OCI-LY7 (cell line): Measurements from ENCODE around the gene CMSS1. TPM values are rescaled to one million over a fixed set of nuclear protein-coding genes. Genes with fewer than 3 reads are reported as not detected.

ENCODE experiments used
- BruUV-seq: library from RNA; stranded (reverse); fragments of 400-500 nt; replicated peaks from 2 replicates; lab custom pipeline; 2021; lab: Mats Ljungman, UMichigan
- CTCF ChIA-PET: fragments of 300-600 bp; sonication (Branson Sonifier 250); formaldehyde crosslinking; loops from one replicate; lab custom pipeline; 2022; ENCODE audit warnings: antibody characterized with exemption; ENCODE audit not compliant: unreplicated experiment; lab: Charles Lee
- POLR2A ChIA-PET: fragments of 300-600 bp; sonication (Branson Sonifier 250); formaldehyde crosslinking; loops from one replicate; lab custom pipeline; 2022; ENCODE audit warnings: antibody characterized with exemption; lab: Charles Lee
- DNase-seq: peaks from one replicate; pipeline ENCODE4 v3.0.0-alpha.2; 2015; ENCODE audit warnings: low spot score
- H2AFZ ChIP-seq: fragments of 200-600 bp; sonication (generic), shearing (Covaris generic); 2 replicates; pipeline ENCODE4 v1.6.1; 2014; ENCODE audit warnings: mild to moderate bottlenecking, antibody characterized with exemption, low read length, moderate library complexity
- H3K27ac ChIP-seq: fragments of 200-600 bp; sonication (generic); 2 replicates; pipeline ENCODE4 v1.5.1; 2014; ENCODE audit warnings: mixed run types, low read depth, mild to moderate bottlenecking, moderate library complexity, low read length, inconsistent platforms; ENCODE audit not compliant: poor library complexity, severe bottlenecking
- H3K36me3 ChIP-seq: fragments of 200-600 bp; sonication (generic); 2 replicates; pipeline ENCODE4 v1.6.1; 2014; ENCODE audit warnings: mild to moderate bottlenecking, antibody characterized with exemption, low read length, moderate library complexity, mixed read lengths; ENCODE audit not compliant: insufficient read depth
- H3K4me1 ChIP-seq: fragments of 200-600 bp; sonication (generic); 2 replicates; pipeline ENCODE4 v1.5.1; 2014; ENCODE audit warnings: mild to moderate bottlenecking, low read length; ENCODE audit not compliant: insufficient read depth, poor library complexity, severe bottlenecking
- H3K4me2 ChIP-seq: fragments of 200-600 bp; sonication (generic); 2 replicates; pipeline ENCODE4 v1.6.1; 2014; ENCODE audit warnings: mild to moderate bottlenecking, low read length
- H3K4me3 ChIP-seq: fragments of 200-600 bp; sonication (generic); 2 replicates; pipeline ENCODE4 v1.5.1; 2014; ENCODE audit warnings: mild to moderate bottlenecking, low read depth, low read length; ENCODE audit not compliant: poor library complexity, severe bottlenecking
- H3K79me2 ChIP-seq: fragments of 200-600 bp; sonication (generic); 2 replicates; pipeline ENCODE4 v1.6.1; 2016; ENCODE audit warnings: low read depth, mild to moderate bottlenecking, low read length, moderate library complexity, mixed read lengths; ENCODE audit not compliant: insufficient read depth
- H3K9me2 ChIP-seq: fragments of 200-600 bp; sonication (generic); 2 replicates; pipeline ENCODE4 v1.6.1; 2016; ENCODE audit warnings: mild to moderate bottlenecking, low read length, mixed read lengths; ENCODE audit not compliant: insufficient read depth
- H3K9me3 ChIP-seq: fragments of 200-600 bp; sonication (generic); 2 replicates; pipeline ENCODE4 v1.6.1; 2014; ENCODE audit warnings: mild to moderate bottlenecking, mixed run types, low read length, mixed read lengths
- H4K20me1 ChIP-seq: fragments of 200-600 bp; sonication (generic); 2 replicates; pipeline ENCODE4 v1.6.1; 2014; ENCODE audit warnings: mild to moderate bottlenecking, antibody characterized with exemption, low read length, moderate library complexity, mixed read lengths; ENCODE audit not compliant: insufficient read depth
- CTCF ChIP-seq: fragments of 200-600 bp; sonication (generic); conservative IDR thresholded peaks from 2 replicates; pipeline ENCODE4 v1.5.1; 2014; ENCODE audit warnings: mild to moderate bottlenecking, antibody characterized with exemption, low read length, moderate library complexity, mixed read lengths
- EZH2phosphoT487 ChIP-seq: fragments of 200-600 bp; sonication (generic); IDR thresholded peaks from 2 replicates; pipeline ENCODE4 v1.6.1; 2018; ENCODE audit warnings: low read depth, borderline replicate concordance, mild to moderate bottlenecking, mixed run types, antibody characterized with exemption, low read length, moderate library complexity, mixed read lengths
- intact Hi-C: fragments of 100-400 bp; cut with micrococcal nuclease; formaldehyde crosslinking; loops from one replicate; pipeline ENCODE4 v1.10.0; 2022; ENCODE audit not compliant: unreplicated experiment
- total RNA-seq, 2 experiments: library from RNA; depleted of rRNA in 1 of 2; stranded (reverse); fragments of >200 nt in 1 of 2; shearing (Covaris generic) in 1 of 2; gene quantifications; 2 replicates each; pipeline ENCODE4 v1.2.3, GENCODE V29; 2014 to 2022

CMSS1 gene
- total RNA-seq, 2 experiments from 2014 or later = 25.7 to 46.6 TPM

GRCh38 chr3:100106531-100107141 lies 289.0 kb downstream of the CMSS1 start:
- Histone ChIP-seq H3K9me3 (no peaks in the 10 kb centered on the region), H3K9me2 (no peaks in the 10 kb centered on the region), H2AFZ (no peak overlapping the region), H3K27ac (peak overlapping the region; percentile 58), H3K4me1 (peaks cover 33% of the 10 kb centered on the region), H3K4me2 (no peak overlapping the region), H3K36me3 (no peaks in the 10 kb centered on the region), H3K4me3 (no peak overlapping the region), H3K79me2 (no peaks in the 10 kb centered on the region), H4K20me1 (no peaks in the 10 kb centered on the region)
- intact Hi-C loops = no loop called here
- POLR2A ChIA-PET = interaction anchor here (0.6 to 1.3 kb wide), 10 partner anchors 7 to 601 kb away, joined by 3 to 5 read pairs (median 3); partner anchors contain the start of genes FILIP1L and TBC1D23
- BruUV-seq = no TSS peak
- no peak for TF ChIP-seq CTCF
- CTCF ChIA-PET = interaction anchor here (0.7 kb wide), 1 partner anchor 31 kb away, joined by 3 read pairs; no protein-coding TSS in a partner anchor
- peak; percentile 10 for DNase-seq

- no peak overlapping the region for H2AFZ ChIP-seq
- POLR2A ChIA-PET = interaction anchor here (0.6 to 1.2 kb wide), 3 partner anchors 24 to 48 kb away, joined by 3 read pairs; no protein-coding TSS in a partner anchor
Measured at GRCh38 chr3:100107221-100107814, 289.7 kb downstream of the CMSS1 start.

More at GRCh38 chr3:100107221-100107814, 289.7 kb downstream of the CMSS1 start:
- H3K9me2 ChIP-seq = no peaks in the 10 kb centered on the region
- no peak overlapping the region for H3K27ac ChIP-seq
- peaks cover 33% of the 10 kb centered on the region for H3K4me1 ChIP-seq
- no peaks in the 10 kb centered on the region for H3K9me3 ChIP-seq
- no peaks in the 10 kb centered on the region for H3K36me3 ChIP-seq
- TF ChIP-seq EZH2phosphoT487 (no peak), CTCF (no peak)
- no peak overlapping the region for H3K4me3 ChIP-seq
- intact Hi-C loops = no loop called here
- no peaks in the 10 kb centered on the region for H3K79me2 ChIP-seq
- H4K20me1 ChIP-seq = no peaks in the 10 kb centered on the region
- CTCF ChIA-PET = no interaction called here
- DNase-seq = no peak
- no TSS peak for BruUV-seq
- no peak overlapping the region for H3K4me2 ChIP-seq
